PFSK-1 (cell line): Measurements from ENCODE around the gene GNAO1.

Experiments used
- FOXP2 ChIP-seq: optimal IDR thresholded peaks from 2 replicates; pipeline ENCODE3; 2011; ENCODE audit warnings: borderline replicate concordance, control low read depth, inconsistent platforms; ENCODE audit not compliant: insufficient read depth; ENCODE audit errors: extremely low read length, extremely low read depth
- POLR2AphosphoS5 ChIP-seq: IDR thresholded peaks from 2 replicates; pipeline ENCODE4 v1.6.1; 2012; ENCODE audit warnings: low read depth, mild to moderate bottlenecking, control low read depth, low read length, moderate library complexity
- REST ChIP-seq, 2 experiments: IDR thresholded peaks; 2 replicates each; pipeline versions ENCODE4 v1.6.1 to v1.8.0; 2011 to 2012; ENCODE audit warnings: low read depth in 2 of 2, low read length in 2 of 2, control low read depth in 1 of 2, inconsistent platforms in 1 of 2, mild to moderate bottlenecking in 1 of 2, moderate library complexity in 1 of 2; ENCODE audit not compliant: insufficient read depth in 1 of 2
- SIN3A ChIP-seq: IDR thresholded peaks from 2 replicates; pipeline ENCODE4 v1.6.1; 2012; ENCODE audit warnings: mild to moderate bottlenecking, low read length, moderate library complexity, borderline replicate concordance; ENCODE audit not compliant: insufficient read depth
- TAF1 ChIP-seq: IDR thresholded peaks from 2 replicates; pipeline ENCODE4 v1.6.1; 2012; ENCODE audit warnings: low read length, control low read depth, borderline replicate concordance; ENCODE audit not compliant: insufficient read depth

The GNAO1 gene

GRCh38 chr16:56257239-56257638, 66.0 kb downstream of the GNAO1 start:
- TF ChIP-seq REST (IDR thresholded peaks at IDR 0.05; ENCODE audit: insufficient read depth in 1 of 2, low read depth in 2 of 2, low read length in 2 of 2) (no peak), POLR2AphosphoS5 (no peak), SIN3A (no peak), FOXP2 (no peak), TAF1 (no peak)

GRCh38 chr16:56257666-56258342, 66.5 kb downstream of the GNAO1 start:
- TF ChIP-seq POLR2AphosphoS5 (no peak), REST (IDR thresholded peaks at IDR 0.05; ENCODE audit: insufficient read depth in 1 of 2, low read depth in 2 of 2, low read length in 2 of 2) (no peak), FOXP2 (no peak), TAF1 (no peak), SIN3A (no peak)

- no peak for TF ChIP-seq TAF1
- no peak for TF ChIP-seq REST (IDR thresholded peaks at IDR 0.05; ENCODE audit: insufficient read depth in 1 of 2, low read depth in 2 of 2, low read length in 2 of 2)
- TF ChIP-seq FOXP2, result no peak
- no peak for TF ChIP-seq SIN3A
- TF ChIP-seq POLR2AphosphoS5, result no peak
These were observed 67.5 kb downstream of the GNAO1 start for GRCh38 chr16:56258508-56259424.

GRCh38 chr16:56259425-56259779, 68.1 kb downstream of the GNAO1 start:
- no peak for TF ChIP-seq TAF1
- TF ChIP-seq POLR2AphosphoS5, result no peak
- TF ChIP-seq REST (IDR thresholded peaks at IDR 0.05; ENCODE audit: insufficient read depth in 1 of 2, low read depth in 2 of 2, low read length in 2 of 2), result no peak
- no peak for TF ChIP-seq SIN3A
- TF ChIP-seq FOXP2, result no peak
